Measurements from ENCODE around the gene GNB1. TPM values are rescaled to one million over a fixed set of nuclear protein-coding genes. Genes with fewer than 3 reads are reported as not detected.

Gene GNB1
- total RNA-seq, 4 donors from 2014 or later = 154 to 200 (median 174) TPM

GRCh38 chr1:1929102-1929638 lies 38.3 kb upstream of the GNB1 start:
- Histone ChIP-seq H3K36me3 (no peaks in the 10 kb centered on the region), H3K4me3 (replicated peaks in 1 of 3) (no peak overlapping the region), H3K9me3 (no peaks in the 10 kb centered on the region), H3K27ac (no peak overlapping the region), H3K27me3 (no peaks in the 10 kb centered on the region), H3K4me1 (no peaks in the 10 kb centered on the region)
- TF ChIP-seq CTCF (IDR thresholded peaks at IDR 0.05) (no peak), POLR2A (IDR thresholded peaks at IDR 0.05) (no peak)
- no peak for DNase-seq
- intact Hi-C loops (cut with DNase I) = no loop called here
- WGBS, 2 donors = 76 to 78% methylated on average over 5 of the region's 10 CpGs

GRCh38 chr1:1928231-1929101 lies 37.6 kb upstream of the GNB1 start:
- no peak for TF ChIP-seq CTCF (IDR thresholded peaks at IDR 0.05)
- 69 to 87% methylated on average over 19 to 28 of the region's 34 CpGs for WGBS, 2 donors
- no peak for DNase-seq

DNA sequence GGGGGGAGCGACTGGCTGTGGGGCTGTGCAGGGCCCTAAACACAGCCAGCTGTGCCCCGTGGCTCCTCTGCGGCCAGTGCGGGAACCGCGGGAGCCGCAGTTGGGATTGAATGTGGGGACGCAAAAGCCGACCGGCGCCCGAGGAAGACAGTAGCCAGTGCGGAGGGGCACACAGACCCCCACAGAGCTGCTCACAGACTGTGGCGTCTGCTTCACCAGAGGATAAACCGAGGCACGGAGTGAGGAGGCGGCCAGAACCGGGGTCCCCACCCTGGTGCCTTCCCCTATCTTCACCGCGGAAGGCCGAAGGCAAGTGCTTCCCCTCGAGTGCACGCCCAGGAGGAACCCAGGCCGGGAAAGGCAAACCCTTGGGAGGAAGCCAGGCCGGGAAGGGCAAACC lies 36.9 kb upstream of the GNB1 start:
- Histone ChIP-seq H3K9me3 (no peaks in the 10 kb centered on the region), H3K4me3 (replicated peaks in 1 of 3) (no peak overlapping the region), H3K27ac (no peak overlapping the region), H3K36me3 (no peaks in the 10 kb centered on the region), H3K4me1 (no peaks in the 10 kb centered on the region), H3K27me3 (no peaks in the 10 kb centered on the region)
- TF ChIP-seq POLR2A (IDR thresholded peaks at IDR 0.05) = no peak
- no peak for TF ChIP-seq CTCF (IDR thresholded peaks at IDR 0.05)
- no peak for DNase-seq
- 82 to 91% methylated on average over 13 to 21 of the region's 25 CpGs for WGBS, 2 donors
- intact Hi-C loops (cut with DNase I) = no loop called here

More at GRCh38 chr1:1928231-1929101, 37.6 kb upstream of the GNB1 start:
- no peak overlapping the region for H3K4me3 ChIP-seq (replicated peaks in 1 of 3)
- no peaks in the 10 kb centered on the region for H3K4me1 ChIP-seq
- no peaks in the 10 kb centered on the region for H3K36me3 ChIP-seq
- H3K9me3 ChIP-seq = no peaks in the 10 kb centered on the region
- intact Hi-C loops (cut with DNase I) = no loop called here
- no peak overlapping the region for H3K27ac ChIP-seq
- no peaks in the 10 kb centered on the region for H3K27me3 ChIP-seq

- Histone ChIP-seq H3K36me3 (no peaks in the 10 kb centered on the region), H3K27ac (no peak overlapping the region), H3K27me3 (no peaks in the 10 kb centered on the region), H3K4me1 (no peaks in the 10 kb centered on the region), H3K4me3 (replicated peaks in 1 of 3) (no peak overlapping the region), H3K9me3 (no peaks in the 10 kb centered on the region)
- WGBS, 2 donors = 73 to 88% methylated on average over 12 to 13 of the region's 21 CpGs
- TF ChIP-seq CTCF (IDR thresholded peaks at IDR 0.05) = no peak
- no peak for TF ChIP-seq POLR2A (IDR thresholded peaks at IDR 0.05)
- DNase-seq = no peak
- intact Hi-C loops (cut with DNase I) = no loop called here
These were observed 36.2 kb upstream of the GNB1 start for GRCh38 chr1:1926886-1927660.
